H1 (cell line): ENCODE data around the gene PLCH2. TPM values are rescaled to one million over a fixed set of nuclear protein-coding genes. Genes with fewer than 3 reads are reported as not detected.
A peak's percentile ranks its signal among the peaks of the same experiment; 100 is the strongest.

ENCODE experiments used
- CHD2 ChIP-seq: IDR thresholded peaks from 2 replicates; pipeline ENCODE4 v1.6.1; 2012; ENCODE audit warnings: low read length, improper control_type of control experiment
- EGR1 ChIP-seq: IDR thresholded peaks from 2 replicates; pipeline ENCODE4 v1.6.1; 2011; ENCODE audit warnings: low read depth, low read length, borderline replicate concordance
- FOSL1 ChIP-seq: IDR thresholded peaks from 2 replicates; pipeline ENCODE4 v1.6.1; 2011; ENCODE audit warnings: mild to moderate bottlenecking, low read depth, low read length, moderate library complexity; ENCODE audit not compliant: insufficient read depth
- KDM1A ChIP-seq: fragments of 200-600, 300-600 bp; sonication (generic); IDR thresholded peaks from 2 replicates; pipeline ENCODE4 v1.7.1; 2016; ENCODE audit warnings: mild to moderate bottlenecking, low read length, borderline replicate concordance
- RBBP5 ChIP-seq: IDR thresholded peaks from 2 replicates; pipeline ENCODE4 v1.7.1; 2012; ENCODE audit warnings: low read depth, mild to moderate bottlenecking, inconsistent platforms, low read length, moderate library complexity, borderline replicate concordance
- TAF1 ChIP-seq: IDR thresholded peaks from 2 replicates; pipeline ENCODE4 v1.6.1; 2011; ENCODE audit warnings: mild to moderate bottlenecking, low read depth, low read length
- polyA plus RNA-seq, 7 experiments: library from polyadenylated mRNA; depleted of rRNA in 3 of 7; stranded (reverse) in 5 of 7; unstranded in 2 of 7; fragments of >200 nt in 5 of 7; fragments of 200-250 nt in 2 of 7; gene quantifications; 1 replicate in 5 of 7; 2 replicates in 1 of 7; 4 replicates in 1 of 7; pipeline versions ENCODE4 v1.2.1 to v1.2.3, GENCODE V29; 2011 to 2013; ENCODE audit warnings: missing spikeins in 2 of 7, mixed read lengths in 2 of 7
- total RNA-seq: library from RNA; stranded (reverse); fragmentation: NEBNext Ultra II Directional; extraction: Animal tissue kit (Norgen Biotek cat#: 25700); gene quantifications from 2 replicates; pipeline ENCODE4 v1.2.1, GENCODE V29; 2021
- TF ChIP-seq, protein P1 (sequence below), 3 experiments: IDR thresholded peaks; 1 replicate in 2 of 3; 2 replicates in 1 of 3; pipeline versions ENCODE4 v1.5.1 to v1.6.1; 2011; ENCODE audit warnings: low read length in 3 of 3, mild to moderate bottlenecking in 3 of 3, inconsistent platforms in 2 of 3, low read depth in 1 of 3, moderate library complexity in 1 of 3; ENCODE audit not compliant: insufficient read depth in 1 of 3; ENCODE audit errors: control extremely low read depth in 1 of 3
- TF ChIP-seq, protein P2 (sequence below): fragments of 300-600 bp; sonication (generic); IDR thresholded peaks from 2 replicates; pipeline ENCODE4 v1.7.1; 2012; ENCODE audit warnings: low read length, moderate library complexity, mild to moderate bottlenecking, inconsistent platforms; ENCODE audit not compliant: insufficient replicate concordance

PLCH2 gene
- total and polyA plus RNA-seq, 2 of the 8 experiments (the other 6 are each of a cell fraction or from before 2014, with no cell fraction given), result 0.14 to 0.19 TPM

DNA sequence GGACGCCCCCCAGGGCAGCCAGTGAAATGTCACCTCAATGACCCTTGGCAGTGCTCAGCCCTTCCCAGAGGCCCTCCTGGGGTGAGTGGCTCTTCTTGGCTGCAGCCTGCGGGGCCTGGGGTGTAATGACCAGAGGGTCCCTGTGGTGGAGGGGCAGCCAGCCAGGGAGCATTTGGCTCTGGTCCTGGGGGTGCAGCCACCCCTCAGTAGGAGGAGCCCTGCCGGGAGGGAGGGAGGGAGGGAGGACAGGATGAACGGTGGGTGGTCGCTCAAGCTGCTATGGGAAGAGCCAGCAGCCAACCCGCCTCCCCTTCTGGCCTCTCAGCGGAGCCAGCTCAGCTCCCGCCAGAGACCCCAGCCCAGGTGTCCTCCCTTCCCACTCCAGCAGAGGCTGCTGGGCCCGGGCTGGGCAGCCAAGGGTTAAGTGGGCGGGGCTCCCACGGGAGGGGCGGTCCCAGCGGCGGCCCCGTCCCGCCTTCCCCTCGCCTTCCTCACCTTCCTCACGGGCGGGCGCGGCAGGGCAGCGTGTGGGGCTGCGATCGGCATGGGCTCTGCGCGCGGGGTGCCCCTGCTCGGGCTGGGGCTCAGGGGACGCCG lies 9.0 kb upstream of the PLCH2 start (continued):
- TF ChIP-seq, protein P1, sequence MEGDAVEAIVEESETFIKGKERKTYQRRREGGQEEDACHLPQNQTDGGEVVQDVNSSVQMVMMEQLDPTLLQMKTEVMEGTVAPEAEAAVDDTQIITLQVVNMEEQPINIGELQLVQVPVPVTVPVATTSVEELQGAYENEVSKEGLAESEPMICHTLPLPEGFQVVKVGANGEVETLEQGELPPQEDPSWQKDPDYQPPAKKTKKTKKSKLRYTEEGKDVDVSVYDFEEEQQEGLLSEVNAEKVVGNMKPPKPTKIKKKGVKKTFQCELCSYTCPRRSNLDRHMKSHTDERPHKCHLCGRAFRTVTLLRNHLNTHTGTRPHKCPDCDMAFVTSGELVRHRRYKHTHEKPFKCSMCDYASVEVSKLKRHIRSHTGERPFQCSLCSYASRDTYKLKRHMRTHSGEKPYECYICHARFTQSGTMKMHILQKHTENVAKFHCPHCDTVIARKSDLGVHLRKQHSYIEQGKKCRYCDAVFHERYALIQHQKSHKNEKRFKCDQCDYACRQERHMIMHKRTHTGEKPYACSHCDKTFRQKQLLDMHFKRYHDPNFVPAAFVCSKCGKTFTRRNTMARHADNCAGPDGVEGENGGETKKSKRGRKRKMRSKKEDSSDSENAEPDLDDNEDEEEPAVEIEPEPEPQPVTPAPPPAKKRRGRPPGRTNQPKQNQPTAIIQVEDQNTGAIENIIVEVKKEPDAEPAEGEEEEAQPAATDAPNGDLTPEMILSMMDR (IDR thresholded peaks at IDR 0.05; ENCODE audit: control extremely low read depth in 1 of 3, insufficient read depth in 1 of 3, low read depth in 1 of 3, low read length in 3 of 3), result peak in 2 of 3 experiments; percentile 31 to 41; a peak in 2 of 4 replicates
- TF ChIP-seq, protein P2, sequence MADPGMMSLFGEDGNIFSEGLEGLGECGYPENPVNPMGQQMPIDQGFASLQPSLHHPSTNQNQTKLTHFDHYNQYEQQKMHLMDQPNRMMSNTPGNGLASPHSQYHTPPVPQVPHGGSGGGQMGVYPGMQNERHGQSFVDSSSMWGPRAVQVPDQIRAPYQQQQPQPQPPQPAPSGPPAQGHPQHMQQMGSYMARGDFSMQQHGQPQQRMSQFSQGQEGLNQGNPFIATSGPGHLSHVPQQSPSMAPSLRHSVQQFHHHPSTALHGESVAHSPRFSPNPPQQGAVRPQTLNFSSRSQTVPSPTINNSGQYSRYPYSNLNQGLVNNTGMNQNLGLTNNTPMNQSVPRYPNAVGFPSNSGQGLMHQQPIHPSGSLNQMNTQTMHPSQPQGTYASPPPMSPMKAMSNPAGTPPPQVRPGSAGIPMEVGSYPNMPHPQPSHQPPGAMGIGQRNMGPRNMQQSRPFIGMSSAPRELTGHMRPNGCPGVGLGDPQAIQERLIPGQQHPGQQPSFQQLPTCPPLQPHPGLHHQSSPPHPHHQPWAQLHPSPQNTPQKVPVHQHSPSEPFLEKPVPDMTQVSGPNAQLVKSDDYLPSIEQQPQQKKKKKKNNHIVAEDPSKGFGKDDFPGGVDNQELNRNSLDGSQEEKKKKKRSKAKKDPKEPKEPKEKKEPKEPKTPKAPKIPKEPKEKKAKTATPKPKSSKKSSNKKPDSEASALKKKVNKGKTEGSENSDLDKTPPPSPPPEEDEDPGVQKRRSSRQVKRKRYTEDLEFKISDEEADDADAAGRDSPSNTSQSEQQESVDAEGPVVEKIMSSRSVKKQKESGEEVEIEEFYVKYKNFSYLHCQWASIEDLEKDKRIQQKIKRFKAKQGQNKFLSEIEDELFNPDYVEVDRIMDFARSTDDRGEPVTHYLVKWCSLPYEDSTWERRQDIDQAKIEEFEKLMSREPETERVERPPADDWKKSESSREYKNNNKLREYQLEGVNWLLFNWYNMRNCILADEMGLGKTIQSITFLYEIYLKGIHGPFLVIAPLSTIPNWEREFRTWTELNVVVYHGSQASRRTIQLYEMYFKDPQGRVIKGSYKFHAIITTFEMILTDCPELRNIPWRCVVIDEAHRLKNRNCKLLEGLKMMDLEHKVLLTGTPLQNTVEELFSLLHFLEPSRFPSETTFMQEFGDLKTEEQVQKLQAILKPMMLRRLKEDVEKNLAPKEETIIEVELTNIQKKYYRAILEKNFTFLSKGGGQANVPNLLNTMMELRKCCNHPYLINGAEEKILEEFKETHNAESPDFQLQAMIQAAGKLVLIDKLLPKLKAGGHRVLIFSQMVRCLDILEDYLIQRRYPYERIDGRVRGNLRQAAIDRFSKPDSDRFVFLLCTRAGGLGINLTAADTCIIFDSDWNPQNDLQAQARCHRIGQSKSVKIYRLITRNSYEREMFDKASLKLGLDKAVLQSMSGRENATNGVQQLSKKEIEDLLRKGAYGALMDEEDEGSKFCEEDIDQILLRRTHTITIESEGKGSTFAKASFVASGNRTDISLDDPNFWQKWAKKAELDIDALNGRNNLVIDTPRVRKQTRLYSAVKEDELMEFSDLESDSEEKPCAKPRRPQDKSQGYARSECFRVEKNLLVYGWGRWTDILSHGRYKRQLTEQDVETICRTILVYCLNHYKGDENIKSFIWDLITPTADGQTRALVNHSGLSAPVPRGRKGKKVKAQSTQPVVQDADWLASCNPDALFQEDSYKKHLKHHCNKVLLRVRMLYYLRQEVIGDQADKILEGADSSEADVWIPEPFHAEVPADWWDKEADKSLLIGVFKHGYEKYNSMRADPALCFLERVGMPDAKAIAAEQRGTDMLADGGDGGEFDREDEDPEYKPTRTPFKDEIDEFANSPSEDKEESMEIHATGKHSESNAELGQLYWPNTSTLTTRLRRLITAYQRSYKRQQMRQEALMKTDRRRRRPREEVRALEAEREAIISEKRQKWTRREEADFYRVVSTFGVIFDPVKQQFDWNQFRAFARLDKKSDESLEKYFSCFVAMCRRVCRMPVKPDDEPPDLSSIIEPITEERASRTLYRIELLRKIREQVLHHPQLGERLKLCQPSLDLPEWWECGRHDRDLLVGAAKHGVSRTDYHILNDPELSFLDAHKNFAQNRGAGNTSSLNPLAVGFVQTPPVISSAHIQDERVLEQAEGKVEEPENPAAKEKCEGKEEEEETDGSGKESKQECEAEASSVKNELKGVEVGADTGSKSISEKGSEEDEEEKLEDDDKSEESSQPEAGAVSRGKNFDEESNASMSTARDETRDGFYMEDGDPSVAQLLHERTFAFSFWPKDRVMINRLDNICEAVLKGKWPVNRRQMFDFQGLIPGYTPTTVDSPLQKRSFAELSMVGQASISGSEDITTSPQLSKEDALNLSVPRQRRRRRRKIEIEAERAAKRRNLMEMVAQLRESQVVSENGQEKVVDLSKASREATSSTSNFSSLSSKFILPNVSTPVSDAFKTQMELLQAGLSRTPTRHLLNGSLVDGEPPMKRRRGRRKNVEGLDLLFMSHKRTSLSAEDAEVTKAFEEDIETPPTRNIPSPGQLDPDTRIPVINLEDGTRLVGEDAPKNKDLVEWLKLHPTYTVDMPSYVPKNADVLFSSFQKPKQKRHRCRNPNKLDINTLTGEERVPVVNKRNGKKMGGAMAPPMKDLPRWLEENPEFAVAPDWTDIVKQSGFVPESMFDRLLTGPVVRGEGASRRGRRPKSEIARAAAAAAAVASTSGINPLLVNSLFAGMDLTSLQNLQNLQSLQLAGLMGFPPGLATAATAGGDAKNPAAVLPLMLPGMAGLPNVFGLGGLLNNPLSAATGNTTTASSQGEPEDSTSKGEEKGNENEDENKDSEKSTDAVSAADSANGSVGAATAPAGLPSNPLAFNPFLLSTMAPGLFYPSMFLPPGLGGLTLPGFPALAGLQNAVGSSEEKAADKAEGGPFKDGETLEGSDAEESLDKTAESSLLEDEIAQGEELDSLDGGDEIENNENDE, result no peak
- 0 out of 2 replicates have a peak, but pooled peaks have one; percentile 13 for TF ChIP-seq CHD2
- TF ChIP-seq EGR1, result no peak
- no peak for TF ChIP-seq RBBP5
- TF ChIP-seq KDM1A, result no peak
- no peak for TF ChIP-seq FOSL1
- TF ChIP-seq TAF1, result no peak
